ENCODE measurements around the gene DENND2A.

DNA sequence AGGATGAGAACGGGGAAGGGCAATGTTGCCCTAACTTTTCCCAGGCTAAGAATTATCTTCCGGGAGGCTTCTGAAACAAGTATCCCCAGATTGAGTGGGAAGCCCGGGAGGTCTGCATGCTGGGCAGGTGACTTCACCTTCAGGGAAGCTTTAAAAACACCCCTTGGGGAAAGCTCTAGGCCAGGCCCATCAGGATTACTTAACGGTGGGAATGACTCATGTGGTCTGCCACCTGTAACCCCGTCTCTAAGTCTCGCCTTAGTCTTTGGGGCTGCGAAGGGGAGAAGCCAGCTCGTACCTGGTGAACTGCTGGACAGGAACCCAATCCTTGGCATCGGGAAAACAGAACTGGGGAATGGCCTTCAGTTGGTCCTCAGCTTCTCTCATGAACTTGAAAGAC lies 81.2 kb downstream of the DENND2A start:
- TF ChIP-seq, protein P1, sequence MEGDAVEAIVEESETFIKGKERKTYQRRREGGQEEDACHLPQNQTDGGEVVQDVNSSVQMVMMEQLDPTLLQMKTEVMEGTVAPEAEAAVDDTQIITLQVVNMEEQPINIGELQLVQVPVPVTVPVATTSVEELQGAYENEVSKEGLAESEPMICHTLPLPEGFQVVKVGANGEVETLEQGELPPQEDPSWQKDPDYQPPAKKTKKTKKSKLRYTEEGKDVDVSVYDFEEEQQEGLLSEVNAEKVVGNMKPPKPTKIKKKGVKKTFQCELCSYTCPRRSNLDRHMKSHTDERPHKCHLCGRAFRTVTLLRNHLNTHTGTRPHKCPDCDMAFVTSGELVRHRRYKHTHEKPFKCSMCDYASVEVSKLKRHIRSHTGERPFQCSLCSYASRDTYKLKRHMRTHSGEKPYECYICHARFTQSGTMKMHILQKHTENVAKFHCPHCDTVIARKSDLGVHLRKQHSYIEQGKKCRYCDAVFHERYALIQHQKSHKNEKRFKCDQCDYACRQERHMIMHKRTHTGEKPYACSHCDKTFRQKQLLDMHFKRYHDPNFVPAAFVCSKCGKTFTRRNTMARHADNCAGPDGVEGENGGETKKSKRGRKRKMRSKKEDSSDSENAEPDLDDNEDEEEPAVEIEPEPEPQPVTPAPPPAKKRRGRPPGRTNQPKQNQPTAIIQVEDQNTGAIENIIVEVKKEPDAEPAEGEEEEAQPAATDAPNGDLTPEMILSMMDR (IDR thresholded peaks at IDR 0.05; ENCODE audit: insufficient read depth, low read length), result no peak
- no peak for TF ChIP-seq POLR2AphosphoS5 (IDR thresholded peaks at IDR 0.05; ENCODE audit: low read depth)

Data from HL-60 (cell line).